Dendritic cell treated with granulocyte-macrophage colony-stimulating factor and Interleukin-4, amounts not matched to agents 40 ng/mL and 50 ng/mL, for 4 days (primary cell): ENCODE measurements around the gene CAPS.

Experiments
- H3K27ac Mint-ChIP-seq: one replicate; pipeline ENCODE4 v1.8.0; 2022; ENCODE audit warnings: mild to moderate bottlenecking, mixed read lengths
- H3K27me3 Mint-ChIP-seq: one replicate; pipeline ENCODE4 v1.8.0; 2022; ENCODE audit warnings: mild to moderate bottlenecking, mixed read lengths
- H3K36me3 Mint-ChIP-seq: one replicate; pipeline ENCODE4 v1.8.0; 2022; ENCODE audit warnings: low read depth, mixed read lengths
- H3K4me1 Mint-ChIP-seq: one replicate; pipeline ENCODE4 v1.8.0; 2022; ENCODE audit warnings: low read depth, mixed read lengths
- H3K4me3 Mint-ChIP-seq: one replicate; pipeline ENCODE4 v1.8.0; 2022; ENCODE audit warnings: mild to moderate bottlenecking, moderate library complexity, mixed read lengths
- H3K9me3 Mint-ChIP-seq: one replicate; pipeline ENCODE4 v1.8.0; 2022; ENCODE audit warnings: mixed read lengths
- intact Hi-C: fragments of 100-400 bp; cut with micrococcal nuclease; formaldehyde crosslinking; loops from one replicate; pipeline ENCODE4 v1.15.0; 2022

Gene CAPS

GRCh38 chr19:5911366-5911765 lies 2.7 kb upstream of the CAPS start:
- no peaks in the 10 kb centered on the region for H3K9me3 Mint-ChIP-seq
- peaks cover 10% of the 10 kb centered on the region for H3K4me1 Mint-ChIP-seq
- H3K36me3 Mint-ChIP-seq = peaks cover 69% of the 10 kb centered on the region
- no peak overlapping the region for H3K4me3 Mint-ChIP-seq
- intact Hi-C loops = no loop called here
- no peaks in the 10 kb centered on the region for H3K27me3 Mint-ChIP-seq
- no peak overlapping the region for H3K27ac Mint-ChIP-seq

- peaks cover 83% of the 10 kb centered on the region for H3K36me3 Mint-ChIP-seq
Measured at GRCh38 chr19:5914358-5914774, 312 bp downstream of the CAPS start.

DNA sequence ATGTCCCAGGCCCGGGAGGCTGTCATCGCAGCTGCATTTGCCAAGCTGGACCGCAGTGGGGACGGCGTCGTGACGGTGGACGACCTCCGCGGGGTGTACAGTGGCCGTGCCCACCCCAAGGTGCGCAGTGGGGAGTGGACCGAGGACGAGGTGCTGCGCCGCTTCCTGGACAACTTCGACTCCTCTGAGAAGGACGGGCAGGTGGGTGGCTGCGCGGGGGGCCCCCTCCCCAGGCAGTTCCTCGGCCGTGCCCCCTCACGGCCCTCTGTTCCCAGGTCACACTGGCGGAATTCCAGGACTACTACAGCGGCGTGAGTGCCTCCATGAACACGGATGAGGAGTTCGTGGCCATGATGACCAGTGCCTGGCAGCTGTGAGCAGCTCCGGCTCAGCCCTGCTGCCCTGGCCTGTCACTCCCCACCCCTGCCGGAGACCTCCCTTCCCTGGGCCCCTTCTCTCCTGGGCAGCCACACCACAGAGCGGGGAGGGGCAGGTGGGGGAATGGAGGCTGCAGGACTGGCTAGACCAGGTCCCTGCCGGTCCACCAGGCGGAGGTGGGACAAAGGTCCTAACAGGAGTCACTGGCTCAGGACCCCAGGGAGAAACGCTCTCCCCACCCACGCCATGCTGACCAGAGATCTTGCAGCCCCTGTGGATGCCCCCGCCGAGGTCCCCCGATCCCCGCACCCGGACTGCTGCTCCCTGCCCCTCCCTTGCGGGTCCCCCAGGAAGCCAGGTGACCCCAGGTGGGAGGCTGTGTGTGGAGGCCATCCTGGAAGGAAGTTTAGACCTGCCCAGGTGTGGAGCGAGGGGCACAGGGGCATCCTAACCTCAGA lies 1.1 kb downstream of the CAPS start:
- intact Hi-C loops = no loop called here

More at GRCh38 chr19:5914358-5914774, 312 bp downstream of the CAPS start:
- no peaks in the 10 kb centered on the region for H3K4me1 Mint-ChIP-seq
- no peaks in the 10 kb centered on the region for H3K9me3 Mint-ChIP-seq
- H3K27ac Mint-ChIP-seq = no peak overlapping the region
- H3K27me3 Mint-ChIP-seq = no peaks in the 10 kb centered on the region
- intact Hi-C loops = no loop called here
- no peak overlapping the region for H3K4me3 Mint-ChIP-seq

GRCh38 chr19:5915782-5916165 lies 1.7 kb downstream of the CAPS start:
- intact Hi-C loops = no loop called here
- H3K4me3 Mint-ChIP-seq = no peak overlapping the region
- no peaks in the 10 kb centered on the region for H3K27me3 Mint-ChIP-seq
- H3K27ac Mint-ChIP-seq = no peak overlapping the region
- no peaks in the 10 kb centered on the region for H3K4me1 Mint-ChIP-seq
- no peaks in the 10 kb centered on the region for H3K9me3 Mint-ChIP-seq
- peaks cover 83% of the 10 kb centered on the region for H3K36me3 Mint-ChIP-seq

More for the DNA sequence above, 1.1 kb downstream of the CAPS start:
- peaks cover 83% of the 10 kb centered on the region for H3K36me3 Mint-ChIP-seq
- no peaks in the 10 kb centered on the region for H3K4me1 Mint-ChIP-seq
- no peak overlapping the region for H3K4me3 Mint-ChIP-seq
- no peak overlapping the region for H3K27ac Mint-ChIP-seq
- no peaks in the 10 kb centered on the region for H3K9me3 Mint-ChIP-seq
- no peaks in the 10 kb centered on the region for H3K27me3 Mint-ChIP-seq

- intact Hi-C loops = no loop called here
- Mint-ChIP-seq H3K4me3 (no peak overlapping the region), H3K9me3 (no peaks in the 10 kb centered on the region), H3K27ac (no peak overlapping the region), H3K27me3 (no peaks in the 10 kb centered on the region), H3K4me1 (no peaks in the 10 kb centered on the region), H3K36me3 (peaks cover 84% of the 10 kb centered on the region)
Measured at GRCh38 chr19:5916181-5916708, 2.2 kb downstream of the CAPS start.

- no peaks in the 10 kb centered on the region for H3K4me1 Mint-ChIP-seq
- H3K27me3 Mint-ChIP-seq = no peaks in the 10 kb centered on the region
- H3K9me3 Mint-ChIP-seq = no peaks in the 10 kb centered on the region
- no peak overlapping the region for H3K27ac Mint-ChIP-seq
- intact Hi-C loops = no loop called here
- H3K36me3 Mint-ChIP-seq = peaks cover 96% of the 10 kb centered on the region
- H3K4me3 Mint-ChIP-seq = no peak overlapping the region
Measured at GRCh38 chr19:5917431-5918107, 3.5 kb downstream of the CAPS start.

- Mint-ChIP-seq H3K36me3 (peaks cover 100% of the 10 kb centered on the region), H3K27ac (no peak overlapping the region), H3K27me3 (no peaks in the 10 kb centered on the region), H3K9me3 (no peaks in the 10 kb centered on the region), H3K4me1 (no peaks in the 10 kb centered on the region), H3K4me3 (no peak overlapping the region)
- intact Hi-C loops = no loop called here
Measured at GRCh38 chr19:5918463-5919079, 4.5 kb downstream of the CAPS start.

DNA sequence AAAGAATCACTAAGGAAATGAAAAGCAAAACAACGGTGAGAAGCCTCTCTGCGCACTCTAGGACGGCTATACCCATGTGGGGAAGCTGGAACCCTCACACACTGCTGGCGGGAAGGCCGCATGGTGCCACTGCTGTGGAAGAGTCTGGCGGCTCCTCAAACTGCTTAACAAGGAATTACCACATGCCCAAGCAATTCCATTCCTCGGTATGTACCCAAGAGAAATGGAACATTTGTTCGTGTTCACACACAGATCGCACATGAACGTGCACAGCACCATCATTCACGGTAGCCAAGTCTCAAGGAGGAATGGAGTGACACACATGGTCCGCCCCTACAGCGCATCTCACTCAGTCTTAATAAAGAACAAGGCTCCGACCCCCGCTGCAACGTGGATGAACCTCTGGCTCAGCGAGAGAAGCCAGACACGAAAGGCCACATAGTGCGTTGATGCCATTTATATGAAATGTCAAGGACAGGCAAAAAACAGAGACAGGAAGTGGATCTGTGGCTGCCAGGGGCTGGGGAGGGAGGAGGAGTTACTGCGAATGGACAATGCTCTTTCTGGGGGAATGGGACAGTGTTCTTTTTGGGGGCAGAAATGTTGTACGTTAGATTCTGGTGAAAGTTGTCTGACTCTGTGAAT lies 7.6 kb downstream of the CAPS start:
- Mint-ChIP-seq H3K27ac (no peak overlapping the region), H3K4me1 (no peaks in the 10 kb centered on the region), H3K27me3 (no peaks in the 10 kb centered on the region), H3K9me3 (no peaks in the 10 kb centered on the region), H3K36me3 (peaks cover 100% of the 10 kb centered on the region), H3K4me3 (no peak overlapping the region)
- intact Hi-C loops = no loop called here

DNA sequence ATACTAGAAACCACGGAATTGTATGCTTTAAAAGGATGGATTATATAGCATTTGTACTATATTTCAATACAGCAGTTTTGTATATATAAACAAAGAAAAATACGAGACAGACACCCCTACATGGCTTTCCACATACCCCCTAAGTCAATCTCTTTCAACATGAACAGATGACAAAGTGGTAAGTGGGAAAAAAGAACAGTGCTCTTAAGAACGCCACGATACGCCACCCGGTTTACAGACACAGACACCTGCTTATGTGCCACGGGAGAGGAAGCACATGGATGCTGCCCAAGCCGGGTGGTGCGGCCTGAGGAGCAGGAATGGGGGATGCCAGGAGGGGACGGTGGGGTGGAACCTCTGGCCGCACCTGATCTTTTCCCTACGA lies 8.1 kb downstream of the CAPS start:
- intact Hi-C loops = no loop called here
- Mint-ChIP-seq H3K4me1 (no peaks in the 10 kb centered on the region), H3K27me3 (no peaks in the 10 kb centered on the region), H3K36me3 (peaks cover 100% of the 10 kb centered on the region), H3K9me3 (no peaks in the 10 kb centered on the region), H3K27ac (no peak overlapping the region), H3K4me3 (no peak overlapping the region)

- no peaks in the 10 kb centered on the region for H3K9me3 Mint-ChIP-seq
- H3K27me3 Mint-ChIP-seq = no peaks in the 10 kb centered on the region
- intact Hi-C loops = no loop called here
- peaks cover 100% of the 10 kb centered on the region for H3K36me3 Mint-ChIP-seq
- H3K4me1 Mint-ChIP-seq = peaks cover 5% of the 10 kb centered on the region
- H3K4me3 Mint-ChIP-seq = no peak overlapping the region
- no peak overlapping the region for H3K27ac Mint-ChIP-seq
Measured at GRCh38 chr19:5923356-5923755, 9.3 kb downstream of the CAPS start.

DNA sequence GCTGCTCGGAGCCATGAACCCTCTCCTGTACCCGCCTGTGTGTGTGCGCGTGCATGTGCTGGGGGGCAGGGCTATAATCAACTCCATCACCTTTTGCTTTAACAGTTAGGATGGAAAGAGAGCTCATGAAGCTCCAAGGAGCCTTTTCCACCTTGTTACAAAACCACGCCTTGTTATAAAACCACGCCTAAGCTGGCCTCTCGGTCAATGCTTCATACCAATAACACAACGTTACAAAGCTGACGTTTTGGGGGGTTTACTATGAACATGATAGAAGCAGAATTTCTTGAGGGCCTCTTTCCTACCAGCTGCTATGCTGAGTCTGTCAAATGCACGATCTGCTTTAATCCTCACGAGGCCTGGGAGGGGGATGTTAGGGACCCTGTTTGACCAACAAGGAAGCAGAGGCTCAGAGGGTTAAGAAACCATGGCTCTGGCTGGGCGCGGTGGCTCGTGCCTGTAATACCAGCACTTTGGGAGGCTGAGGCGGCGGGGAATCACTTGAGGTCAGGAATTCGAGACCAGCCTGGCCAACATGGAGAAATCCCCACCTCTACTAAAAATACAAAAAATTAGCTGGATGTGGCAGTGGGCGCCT lies 11.9 kb downstream of the CAPS start:
- Mint-ChIP-seq H3K4me3 (no peak overlapping the region), H3K9me3 (no peaks in the 10 kb centered on the region), H3K27me3 (no peaks in the 10 kb centered on the region), H3K36me3 (peaks cover 100% of the 10 kb centered on the region), H3K4me1 (peaks cover 5% of the 10 kb centered on the region), H3K27ac (no peak overlapping the region)
- intact Hi-C loops = no loop called here

- Mint-ChIP-seq H3K27ac (no peak overlapping the region), H3K4me1 (peaks cover 5% of the 10 kb centered on the region), H3K27me3 (no peaks in the 10 kb centered on the region), H3K36me3 (peaks cover 100% of the 10 kb centered on the region), H3K9me3 (no peaks in the 10 kb centered on the region), H3K4me3 (no peak overlapping the region)
- intact Hi-C loops = no loop called here
Measured at GRCh38 chr19:5926641-5927440, 12.8 kb downstream of the CAPS start.

DNA sequence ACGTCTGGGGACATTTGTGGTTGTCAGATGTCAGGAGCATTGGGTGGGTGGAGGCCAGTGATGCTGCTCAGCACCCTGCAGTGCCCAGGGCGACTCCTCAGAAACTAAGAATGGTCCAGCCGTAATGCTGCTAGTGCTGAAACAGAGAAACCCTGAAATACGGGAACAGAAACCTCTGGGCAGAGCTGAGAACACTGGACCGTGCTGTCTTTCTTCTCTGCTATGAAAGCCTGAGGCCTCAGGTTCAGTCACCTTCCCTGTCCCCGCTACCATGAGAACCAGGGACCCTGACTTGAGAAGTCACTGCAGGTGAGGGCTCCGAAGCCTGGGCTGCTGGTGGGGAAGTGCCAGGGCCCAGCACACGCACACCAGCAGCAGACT lies 13.4 kb downstream of the CAPS start:
- no peaks in the 10 kb centered on the region for H3K27me3 Mint-ChIP-seq
- H3K27ac Mint-ChIP-seq = no peak overlapping the region
- H3K4me3 Mint-ChIP-seq = no peak overlapping the region
- intact Hi-C loops = no loop called here
- peaks cover 100% of the 10 kb centered on the region for H3K36me3 Mint-ChIP-seq
- H3K4me1 Mint-ChIP-seq = peaks cover 5% of the 10 kb centered on the region
- H3K9me3 Mint-ChIP-seq = no peaks in the 10 kb centered on the region
